Measurements from ENCODE around the gene VWA8.

- TF ChIP-seq POLR2A (IDR thresholded peaks at IDR 0.05) (no peak), CTCF (IDR thresholded peaks at IDR 0.05) (no peak)
These were observed 109.6 kb downstream of the VWA8 start for GRCh38 chr13:41851351-41851750.
